Measurements from ENCODE around the gene ANXA6. TPM values are rescaled to one million over a fixed set of nuclear protein-coding genes. Genes with fewer than 3 reads are reported as not detected.
A peak's percentile ranks its signal among the peaks of the same experiment; 100 is the strongest.

The ANXA6 gene
- total and polyA plus RNA-seq, 9 of the 15 experiments (the other 6 are each of a cell fraction or from before 2014, with no cell fraction given): 0.70 to 13.2 (median 8.3) TPM

GRCh38 chr5:151104795-151105194 lies 52.8 kb downstream of the ANXA6 start:
- BruUV-seq (replicated peaks): no TSS peak
- TF ChIP-seq ATF4 (CRISPR knock-in tag; IDR thresholded peaks at IDR 0.05) (no peak), CEBPG (CRISPR knock-in tag; IDR thresholded peaks at IDR 0.05) (0 out of 2 replicates have a peak, but pooled peaks have one; percentile 9), CEBPG (tag; conservative IDR thresholded peaks at IDR 0.05 in 1 of 2, IDR thresholded peaks at IDR 0.05 in 1 of 2) (peak in 1 of 2 experiments; percentile 26; a peak in 1 of 4 replicates), CEBPB (tag; IDR thresholded peaks at IDR 0.05) (peak; percentile 85)
- H3K79me2 ChIP-seq (ENCODE audit: control insufficient read depth, insufficient read depth, low read length): no peaks in the 10 kb centered on the region
- DNase-seq (ENCODE audit: extremely low read depth in 1 of 4, low spot score in 3 of 4) (no peak), FAIRE-seq (no peak), ATAC-seq (no peak)
- H3K4me3 ChIP-seq: no peak overlapping the region
- in situ Hi-C loops (cut with MboI) (no loop called here), intact Hi-C loops (cut with micrococcal nuclease) (no loop called here)
- H3K36me3 ChIP-seq (ENCODE audit: control insufficient read depth, insufficient read depth, low read length): no peaks in the 10 kb centered on the region
- no peaks in the 10 kb centered on the region for H3K9me3 ChIP-seq (replicated peaks; ENCODE audit: control insufficient read depth, insufficient read depth, low read depth, low read length)
- no peaks in the 10 kb centered on the region for H3K27me3 ChIP-seq (ENCODE audit: control insufficient read depth in 2 of 2, insufficient read depth in 2 of 2, low read length in 2 of 2)
- H3K4me2 ChIP-seq (ENCODE audit: insufficient read depth, low read length): no peak overlapping the region
- H2AFZ ChIP-seq (ENCODE audit: low read depth, low read length): no peak overlapping the region
- ChIA-PET CTCF (ENCODE audit: low intra/inter-chr PET ratio) (interaction anchor here (0.7 kb wide), 1 partner anchor 19 kb away, joined by 4 read pairs; no protein-coding TSS in a partner anchor), POLR2A (interaction anchor here (0.8 to 1.6 kb wide), 2 partner anchors 13 to 34 kb away, joined by 3 to 4 read pairs; no protein-coding TSS in a partner anchor)
- H3K9me1 ChIP-seq (ENCODE audit: control insufficient read depth, insufficient read depth, low read length): no peaks in the 10 kb centered on the region
- no peak overlapping the region for H3K9ac ChIP-seq (ENCODE audit: insufficient read depth in 1 of 2, low read depth in 2 of 2, low read length in 2 of 2)
- 63% methylated on average over 5 of the region's 5 CpGs for WGBS (ENCODE audit: insufficient coverage, low coverage, missing lambda C conversion rate)
- no peaks in the 10 kb centered on the region for H4K20me1 ChIP-seq (replicated peaks; ENCODE audit: control insufficient read depth, insufficient read depth, low read length)
- peaks cover 22 to 25% of the 10 kb centered on the region in 2 experiments for H3K4me1 ChIP-seq (replicated peaks in 1 of 2; ENCODE audit: control insufficient read depth in 2 of 2, insufficient read depth in 2 of 2, low read length in 2 of 2)
- no peak overlapping the region for H3K27ac ChIP-seq (ENCODE audit: extremely low read depth, low read depth, low read length)

GRCh38 chr5:151101746-151102145 lies 55.8 kb downstream of the ANXA6 start:
- no peaks in the 10 kb centered on the region for H3K79me2 ChIP-seq (ENCODE audit: control insufficient read depth, insufficient read depth, low read length)
- no peaks in the 10 kb centered on the region for H3K27me3 ChIP-seq (ENCODE audit: control insufficient read depth in 2 of 2, insufficient read depth in 2 of 2, low read length in 2 of 2)
- DNase-seq (ENCODE audit: extremely low read depth in 1 of 4, low spot score in 3 of 4) (no peak), FAIRE-seq (no peak), ATAC-seq (no peak)
- H3K27ac ChIP-seq (ENCODE audit: extremely low read depth, low read depth, low read length): 0 out of 3 replicates have a peak overlapping the region, but pooled peaks have one; percentile 68
- in situ Hi-C loops (cut with MboI) (no loop called here), intact Hi-C loops (cut with micrococcal nuclease) (no loop called here)
- H3K36me3 ChIP-seq (ENCODE audit: control insufficient read depth, insufficient read depth, low read length): no peaks in the 10 kb centered on the region
- H3K9me1 ChIP-seq (ENCODE audit: control insufficient read depth, insufficient read depth, low read length): no peaks in the 10 kb centered on the region
- peak overlapping the region; percentile 67; the same call in 1 of the 2 replicates for H2AFZ ChIP-seq (ENCODE audit: low read depth, low read length)
- H3K9ac ChIP-seq (ENCODE audit: insufficient read depth in 1 of 2, low read depth in 2 of 2, low read length in 2 of 2): peak overlapping the region in 1 of 2 experiments; percentile 61; a peak in 3 of 4 replicates
- ChIA-PET CTCF (ENCODE audit: low intra/inter-chr PET ratio) (no interaction called here), POLR2A (interaction anchor here (0.6 to 1.8 kb wide), 3 partner anchors 12 to 21 kb away, joined by 3 to 7 read pairs (median 5); partner anchors contain the start of gene TNIP1)
- H3K9me3 ChIP-seq (replicated peaks; ENCODE audit: control insufficient read depth, insufficient read depth, low read depth, low read length): no peaks in the 10 kb centered on the region
- no TSS peak for BruUV-seq (replicated peaks)
- no peaks in the 10 kb centered on the region for H4K20me1 ChIP-seq (replicated peaks; ENCODE audit: control insufficient read depth, insufficient read depth, low read length)
- peak overlapping the region; percentile 45 for H3K4me2 ChIP-seq (ENCODE audit: insufficient read depth, low read length)
- H3K4me1 ChIP-seq (replicated peaks in 1 of 2; ENCODE audit: control insufficient read depth in 2 of 2, insufficient read depth in 2 of 2, low read length in 2 of 2): peaks cover 34 to 48% of the 10 kb centered on the region in 2 experiments
- no peak overlapping the region for H3K4me3 ChIP-seq
- WGBS (ENCODE audit: insufficient coverage, low coverage, missing lambda C conversion rate): 88% methylated on average over 4 of the region's 4 CpGs
- TF ChIP-seq ZNF76 (CRISPR knock-in tag; IDR thresholded peaks at IDR 0.05; ENCODE audit: borderline replicate concordance): 0 out of 2 replicates have a peak, but pooled peaks have one; percentile 26
- TF ChIP-seq ZNF695 (CRISPR knock-in tag; IDR thresholded peaks at IDR 0.05): no peak
- TF ChIP-seq WHSC1 (IDR thresholded peaks at IDR 0.05; ENCODE audit: low read length): no peak
- no peak for TF ChIP-seq HMBOX1 (IDR thresholded peaks at IDR 0.05)
- no peak for TF ChIP-seq SMAD2 (IDR thresholded peaks at IDR 0.05; ENCODE audit: low read depth, low read length)
- TF ChIP-seq FUS (optimal IDR thresholded peaks at IDR 0.05; ENCODE audit: low read depth, low read length): no peak
- TF ChIP-seq TRIM28 (IDR thresholded peaks at IDR 0.05): no peak
- TF ChIP-seq RBM15 (IDR thresholded peaks at IDR 0.05; ENCODE audit: insufficient read depth, low read length): no peak
- TF ChIP-seq OTX1 (CRISPR knock-in tag; IDR thresholded peaks at IDR 0.05): no peak
- TF ChIP-seq MED1 (CRISPR knock-in tag; IDR thresholded peaks at IDR 0.05; ENCODE audit: borderline replicate concordance): no peak
- TF ChIP-seq HDGF (IDR thresholded peaks at IDR 0.05): no peak
- no peak for TF ChIP-seq SP1 (CRISPR knock-in tag; IDR thresholded peaks at IDR 0.05)
